Measurements from ENCODE around the gene DFFB.

Gene DFFB

GRCh38 chr1:3923378-3924185 is 66.3 kb downstream of the DFFB start:
- no peaks in the 10 kb centered on the region for H3K4me1 ChIP-seq (ENCODE audit: insufficient read depth, insufficient read length)
- no peaks in the 10 kb centered on the region for H3K9me3 ChIP-seq (ENCODE audit: insufficient read depth, low read length)
- no peaks in the 10 kb centered on the region for H3K36me3 ChIP-seq (ENCODE audit: insufficient read depth, insufficient read length, low read length)
- DNase-seq (ENCODE audit: low read depth, low spot score): no peak
- no peaks in the 10 kb centered on the region for H3K27me3 ChIP-seq (ENCODE audit: insufficient read depth, insufficient read length)
- H3K9ac ChIP-seq (ENCODE audit: insufficient read length, low read depth): no peak overlapping the region
- TF ChIP-seq SUZ12 (IDR thresholded peaks at IDR 0.05; ENCODE audit: extremely low read depth, insufficient read depth, insufficient read length) (no peak), ZNF274 (IDR thresholded peaks at IDR 0.05; ENCODE audit: low read depth, low read length) (no peak), YY1 (IDR thresholded peaks at IDR 0.05; ENCODE audit: insufficient read depth, insufficient read length) (no peak)
- no peak overlapping the region for H3K4me3 ChIP-seq (ENCODE audit: insufficient read length, low read depth)

- no peaks in the 10 kb centered on the region for H3K9me3 ChIP-seq (ENCODE audit: insufficient read depth, low read length)
- no peak overlapping the region for H3K4me3 ChIP-seq (ENCODE audit: insufficient read length, low read depth)
- DNase-seq (ENCODE audit: low read depth, low spot score): no peak
- no peak for TF ChIP-seq SUZ12 (IDR thresholded peaks at IDR 0.05; ENCODE audit: extremely low read depth, insufficient read depth, insufficient read length)
- no peak for TF ChIP-seq ZNF274 (IDR thresholded peaks at IDR 0.05; ENCODE audit: low read depth, low read length)
- no peak for TF ChIP-seq YY1 (IDR thresholded peaks at IDR 0.05; ENCODE audit: insufficient read depth, insufficient read length)
- H3K27me3 ChIP-seq (ENCODE audit: insufficient read depth, insufficient read length): no peaks in the 10 kb centered on the region
- H3K9ac ChIP-seq (ENCODE audit: insufficient read length, low read depth): no peak overlapping the region
- H3K36me3 ChIP-seq (ENCODE audit: insufficient read depth, insufficient read length, low read length): no peaks in the 10 kb centered on the region
- no peaks in the 10 kb centered on the region for H3K4me1 ChIP-seq (ENCODE audit: insufficient read depth, insufficient read length)
Measured at GRCh38 chr1:3924186-3924824, 67.0 kb downstream of the DFFB start.

- no peaks in the 10 kb centered on the region for H3K9me3 ChIP-seq (ENCODE audit: insufficient read depth, low read length)
- no peak for DNase-seq (ENCODE audit: low read depth, low spot score)
- TF ChIP-seq YY1 (IDR thresholded peaks at IDR 0.05; ENCODE audit: insufficient read depth, insufficient read length): no peak
- no peak for TF ChIP-seq SUZ12 (IDR thresholded peaks at IDR 0.05; ENCODE audit: extremely low read depth, insufficient read depth, insufficient read length)
- no peak for TF ChIP-seq ZNF274 (IDR thresholded peaks at IDR 0.05; ENCODE audit: low read depth, low read length)
- H3K36me3 ChIP-seq (ENCODE audit: insufficient read depth, insufficient read length, low read length): no peaks in the 10 kb centered on the region
- H3K9ac ChIP-seq (ENCODE audit: insufficient read length, low read depth): no peak overlapping the region
- H3K27me3 ChIP-seq (ENCODE audit: insufficient read depth, insufficient read length): no peaks in the 10 kb centered on the region
- H3K4me3 ChIP-seq (ENCODE audit: insufficient read length, low read depth): no peak overlapping the region
- no peaks in the 10 kb centered on the region for H3K4me1 ChIP-seq (ENCODE audit: insufficient read depth, insufficient read length)
Measured at GRCh38 chr1:3924825-3925220, 67.5 kb downstream of the DFFB start.

GRCh38 chr1:3925256-3925655 is 68.0 kb downstream of the DFFB start:
- Histone ChIP-seq H3K9ac (ENCODE audit: insufficient read length, low read depth) (no peak overlapping the region), H3K9me3 (ENCODE audit: insufficient read depth, low read length) (no peaks in the 10 kb centered on the region), H3K27me3 (ENCODE audit: insufficient read depth, insufficient read length) (no peaks in the 10 kb centered on the region)

GRCh38 chr1:3925762-3926161 is 68.5 kb downstream of the DFFB start:
- peaks cover 3% of the 10 kb centered on the region for H3K4me1 ChIP-seq (ENCODE audit: insufficient read depth, insufficient read length)
- no peak overlapping the region for H3K4me3 ChIP-seq (ENCODE audit: insufficient read length, low read depth)
- H3K36me3 ChIP-seq (ENCODE audit: insufficient read depth, insufficient read length, low read length): no peaks in the 10 kb centered on the region
- DNase-seq (ENCODE audit: low read depth, low spot score): no peak
- no peaks in the 10 kb centered on the region for H3K9me3 ChIP-seq (ENCODE audit: insufficient read depth, low read length)
- H3K27me3 ChIP-seq (ENCODE audit: insufficient read depth, insufficient read length): no peaks in the 10 kb centered on the region
- TF ChIP-seq SUZ12 (IDR thresholded peaks at IDR 0.05; ENCODE audit: extremely low read depth, insufficient read depth, insufficient read length) (no peak), YY1 (IDR thresholded peaks at IDR 0.05; ENCODE audit: insufficient read depth, insufficient read length) (no peak), ZNF274 (IDR thresholded peaks at IDR 0.05; ENCODE audit: low read depth, low read length) (no peak)
- H3K9ac ChIP-seq (ENCODE audit: insufficient read length, low read depth): no peak overlapping the region

More at GRCh38 chr1:3925256-3925655, 68.0 kb downstream of the DFFB start:
- Histone ChIP-seq H3K4me1 (ENCODE audit: insufficient read depth, insufficient read length) (peaks cover under 1% of the 10 kb centered on the region), H3K36me3 (ENCODE audit: insufficient read depth, insufficient read length, low read length) (no peaks in the 10 kb centered on the region), H3K4me3 (ENCODE audit: insufficient read length, low read depth) (no peak overlapping the region)
- TF ChIP-seq SUZ12 (IDR thresholded peaks at IDR 0.05; ENCODE audit: extremely low read depth, insufficient read depth, insufficient read length): no peak
- TF ChIP-seq YY1 (IDR thresholded peaks at IDR 0.05; ENCODE audit: insufficient read depth, insufficient read length): no peak
- no peak for TF ChIP-seq ZNF274 (IDR thresholded peaks at IDR 0.05; ENCODE audit: low read depth, low read length)
- no peak for DNase-seq (ENCODE audit: low read depth, low spot score)

GRCh38 chr1:3926956-3927355 is 69.7 kb downstream of the DFFB start:
- Histone ChIP-seq H3K4me3 (ENCODE audit: insufficient read length, low read depth) (no peak overlapping the region), H3K9me3 (ENCODE audit: insufficient read depth, low read length) (no peaks in the 10 kb centered on the region), H3K36me3 (ENCODE audit: insufficient read depth, insufficient read length, low read length) (no peaks in the 10 kb centered on the region), H3K27me3 (ENCODE audit: insufficient read depth, insufficient read length) (no peaks in the 10 kb centered on the region), H3K9ac (ENCODE audit: insufficient read length, low read depth) (no peak overlapping the region), H3K4me1 (ENCODE audit: insufficient read depth, insufficient read length) (peaks cover 10% of the 10 kb centered on the region)
- TF ChIP-seq YY1 (IDR thresholded peaks at IDR 0.05; ENCODE audit: insufficient read depth, insufficient read length): no peak
- no peak for TF ChIP-seq ZNF274 (IDR thresholded peaks at IDR 0.05; ENCODE audit: low read depth, low read length)
- TF ChIP-seq SUZ12 (IDR thresholded peaks at IDR 0.05; ENCODE audit: extremely low read depth, insufficient read depth, insufficient read length): no peak
- DNase-seq (ENCODE audit: low read depth, low spot score): no peak

GRCh38 chr1:3928586-3928985 is 71.3 kb downstream of the DFFB start:
- Histone ChIP-seq H3K9me3 (ENCODE audit: insufficient read depth, low read length) (no peaks in the 10 kb centered on the region), H3K4me1 (ENCODE audit: insufficient read depth, insufficient read length) (peaks cover 10% of the 10 kb centered on the region), H3K27me3 (ENCODE audit: insufficient read depth, insufficient read length) (no peaks in the 10 kb centered on the region), H3K4me3 (ENCODE audit: insufficient read length, low read depth) (no peak overlapping the region), H3K36me3 (ENCODE audit: insufficient read depth, insufficient read length, low read length) (no peaks in the 10 kb centered on the region), H3K9ac (ENCODE audit: insufficient read length, low read depth) (no peak overlapping the region)
- DNase-seq (ENCODE audit: low read depth, low spot score): no peak
- no peak for TF ChIP-seq ZNF274 (IDR thresholded peaks at IDR 0.05; ENCODE audit: low read depth, low read length)
- no peak for TF ChIP-seq SUZ12 (IDR thresholded peaks at IDR 0.05; ENCODE audit: extremely low read depth, insufficient read depth, insufficient read length)
- TF ChIP-seq YY1 (IDR thresholded peaks at IDR 0.05; ENCODE audit: insufficient read depth, insufficient read length): no peak

All from NT2/D1 (cell line).